Smooth muscle cell (in vitro differentiated cells): ENCODE measurements around the gene NUDT14. TPM values are rescaled to one million over a fixed set of nuclear protein-coding genes. Genes with fewer than 3 reads are reported as not detected.

Experiments used
- DNase-seq: peaks from one replicate; lab custom pipeline; 2025; ENCODE audit not compliant: unreplicated experiment; lab: John Stamatoyannopoulos, UW
- H2AFZ ChIP-seq: fragments of 200-600 bp; sonication (generic); 2 replicates; pipeline ENCODE4 v1.6.0; 2016; ENCODE audit warnings: antibody characterized with exemption, low read depth, mild to moderate bottlenecking
- H3F3A ChIP-seq: fragments of 200-600 bp; sonication (generic); 2 replicates; pipeline ENCODE4 v1.6.0; 2017; ENCODE audit warnings: antibody characterized with exemption, low read depth
- H3K27ac ChIP-seq: fragments of 200-600 bp; sonication (generic); 2 replicates; pipeline ENCODE4 v1.5.1; 2016; ENCODE audit warnings: low read depth, mild to moderate bottlenecking
- H3K27me3 ChIP-seq: fragments of 200-600 bp; sonication (generic); 2 replicates; pipeline ENCODE4 v1.6.1; 2016; ENCODE audit warnings: low read depth, mild to moderate bottlenecking
- H3K36me3 ChIP-seq: fragments of 200-600 bp; sonication (generic); 2 replicates; pipeline ENCODE4 v1.5.1; 2016; ENCODE audit warnings: low read depth
- H3K4me1 ChIP-seq: fragments of 200-600 bp; sonication (generic); 2 replicates; pipeline ENCODE4 v1.5.1; 2016; ENCODE audit warnings: low read depth
- H3K4me2 ChIP-seq: fragments of 200-600 bp; sonication (generic); 2 replicates; pipeline ENCODE4 v1.6.0; 2016; ENCODE audit warnings: mild to moderate bottlenecking
- H3K4me3 ChIP-seq: fragments of 200-600 bp; sonication (generic); 2 replicates; pipeline ENCODE4 v1.5.1; 2016; ENCODE audit warnings: mild to moderate bottlenecking
- H3K79me2 ChIP-seq: fragments of 200-600 bp; sonication (generic); 2 replicates; pipeline ENCODE4 v1.6.0; 2016; ENCODE audit warnings: low read depth, mild to moderate bottlenecking
- H3K9ac ChIP-seq: fragments of 200-600 bp; sonication (generic); 2 replicates; pipeline ENCODE4 v1.6.0; 2016; ENCODE audit warnings: low read depth
- H3K9me3 ChIP-seq: fragments of 200-600 bp; sonication (generic); replicated peaks from 2 replicates; pipeline ENCODE4 v1.5.1; 2016; ENCODE audit warnings: low read depth
- H4K20me1 ChIP-seq: fragments of 200-600 bp; sonication (generic); 2 replicates; pipeline ENCODE4 v1.6.0; 2016; ENCODE audit warnings: low read depth
- CTCF ChIP-seq: fragments of 200-600 bp; sonication (generic); IDR thresholded peaks from 2 replicates; pipeline ENCODE4 v1.5.1; 2017; ENCODE audit warnings: borderline replicate concordance, mild to moderate bottlenecking, antibody characterized with exemption; ENCODE audit not compliant: insufficient read depth, poor library complexity, severe bottlenecking
- WGBS: methylation state at CpG from one replicate; pipeline ENCODE4 v1.1.7; 2016; ENCODE audit warnings: low lambda C conversion rate; 5-methylcytosine and 5-hydroxymethylcytosine counted together
- polyA plus RNA-seq: library from polyadenylated mRNA; unstranded; fragments of >200 nt; fragmentation: Nextera tagmentation; extraction: Ambion mirVana; gene quantifications from 2 replicates; pipeline ENCODE4 v1.2.1, GENCODE V29; 2016
- total RNA-seq: library from RNA; depleted of rRNA; stranded (reverse); fragments of >200 nt; gene quantifications from 2 replicates; pipeline ENCODE4 v1.2.3, GENCODE V29; 2014

Gene NUDT14
- total and polyA plus RNA-seq, 2 experiments from 2014 or later = 7.9 to 30.7 TPM

GRCh38 chr14:105201156-105201924 is 20.2 kb upstream of the NUDT14 start:
- Histone ChIP-seq H3K4me2 (no peak overlapping the region), H2AFZ (no peak overlapping the region), H3K4me3 (no peak overlapping the region), H3K9me3 (no peaks in the 10 kb centered on the region), H4K20me1 (no peaks in the 10 kb centered on the region), H3K9ac (no peak overlapping the region), H3F3A (no peaks in the 10 kb centered on the region), H3K27ac (no peak overlapping the region), H3K36me3 (no peaks in the 10 kb centered on the region), H3K27me3 (peaks cover 22% of the 10 kb centered on the region), H3K4me1 (peaks cover 11% of the 10 kb centered on the region), H3K79me2 (no peaks in the 10 kb centered on the region)
- DNase-seq = no peak
- 84% methylated on average over 28 of the region's 28 CpGs for WGBS
- TF ChIP-seq CTCF = no peak

GRCh38 chr14:105200641-105201040 is 19.5 kb upstream of the NUDT14 start:
- Histone ChIP-seq H3K9ac (no peak overlapping the region), H3K36me3 (no peaks in the 10 kb centered on the region), H2AFZ (no peak overlapping the region), H3K9me3 (no peaks in the 10 kb centered on the region), H3K4me2 (no peak overlapping the region), H3K4me3 (no peak overlapping the region), H3F3A (no peaks in the 10 kb centered on the region), H4K20me1 (no peaks in the 10 kb centered on the region), H3K27ac (no peak overlapping the region), H3K4me1 (peaks cover 16% of the 10 kb centered on the region), H3K79me2 (no peaks in the 10 kb centered on the region), H3K27me3 (peaks cover 29% of the 10 kb centered on the region)
- 91% methylated on average over 16 of the region's 16 CpGs for WGBS
- DNase-seq = no peak
- TF ChIP-seq CTCF = no peak

GRCh38 chr14:105200074-105200473 is 19.0 kb upstream of the NUDT14 start:
- Histone ChIP-seq H3K79me2 (no peaks in the 10 kb centered on the region), H2AFZ (no peak overlapping the region), H4K20me1 (no peaks in the 10 kb centered on the region), H3K36me3 (no peaks in the 10 kb centered on the region), H3K27ac (no peak overlapping the region), H3K27me3 (peaks cover 35% of the 10 kb centered on the region), H3F3A (no peaks in the 10 kb centered on the region), H3K9me3 (no peaks in the 10 kb centered on the region), H3K9ac (no peak overlapping the region), H3K4me2 (no peak overlapping the region), H3K4me3 (no peak overlapping the region), H3K4me1 (peaks cover 17% of the 10 kb centered on the region)
- no peak for TF ChIP-seq CTCF
- no peak for DNase-seq
- 93% methylated on average over 9 of the region's 10 CpGs for WGBS

- Histone ChIP-seq H3K4me2 (no peak overlapping the region), H2AFZ (no peak overlapping the region)
Measured at GRCh38 chr14:105199093-105199492, 18.0 kb upstream of the NUDT14 start.

More at GRCh38 chr14:105199093-105199492, 18.0 kb upstream of the NUDT14 start:
- H3K27me3 ChIP-seq = peaks cover 38% of the 10 kb centered on the region
- H3K27ac ChIP-seq = no peak overlapping the region
- TF ChIP-seq CTCF = no peak
- H3K4me1 ChIP-seq = peaks cover 17% of the 10 kb centered on the region
- no peaks in the 10 kb centered on the region for H3F3A ChIP-seq
- H3K79me2 ChIP-seq = no peaks in the 10 kb centered on the region
- 78% methylated on average over 17 of the region's 18 CpGs for WGBS
- no peak overlapping the region for H3K9ac ChIP-seq
- H3K4me3 ChIP-seq = no peak overlapping the region
- no peaks in the 10 kb centered on the region for H4K20me1 ChIP-seq
- DNase-seq = no peak
- H3K9me3 ChIP-seq = no peaks in the 10 kb centered on the region
- no peaks in the 10 kb centered on the region for H3K36me3 ChIP-seq
